SK-N-MC (cell line): ENCODE measurements around the gene SMCO3.

Experiments used
- EZH2 ChIP-seq: fragments of 200-600 bp; sonication (generic); IDR thresholded peaks from one replicate; pipeline ENCODE4 v1.6.1; 2017; ENCODE audit warnings: antibody characterized with exemption
- POLR2AphosphoS5 ChIP-seq: IDR thresholded peaks from 2 replicates; pipeline ENCODE4 v1.6.1; 2012; ENCODE audit warnings: mild to moderate bottlenecking, low read depth, low read length, borderline replicate concordance

GRCh38 chr12:14810167-14810952 is 3.6 kb downstream of the SMCO3 start:
- TF ChIP-seq EZH2, result no peak
- no peak for TF ChIP-seq POLR2AphosphoS5
